HG03025 (cell line): ENCODE results near the gene NFIC.
"Not testable (repeated sequence)": the region's sequence is repeated elsewhere in the genome, so short reads cannot be mapped to it uniquely, and the experiment has no call there.

Source experiments
- ATAC-seq: cut with Tn5 transposase; IDR thresholded peaks from one replicate; pipeline ENCODE4 v1.9.1; 2021; ENCODE audit warnings: mild to moderate bottlenecking, moderate library complexity; ENCODE audit not compliant: unreplicated experiment, low FRiP score

Gene NFIC

DNA sequence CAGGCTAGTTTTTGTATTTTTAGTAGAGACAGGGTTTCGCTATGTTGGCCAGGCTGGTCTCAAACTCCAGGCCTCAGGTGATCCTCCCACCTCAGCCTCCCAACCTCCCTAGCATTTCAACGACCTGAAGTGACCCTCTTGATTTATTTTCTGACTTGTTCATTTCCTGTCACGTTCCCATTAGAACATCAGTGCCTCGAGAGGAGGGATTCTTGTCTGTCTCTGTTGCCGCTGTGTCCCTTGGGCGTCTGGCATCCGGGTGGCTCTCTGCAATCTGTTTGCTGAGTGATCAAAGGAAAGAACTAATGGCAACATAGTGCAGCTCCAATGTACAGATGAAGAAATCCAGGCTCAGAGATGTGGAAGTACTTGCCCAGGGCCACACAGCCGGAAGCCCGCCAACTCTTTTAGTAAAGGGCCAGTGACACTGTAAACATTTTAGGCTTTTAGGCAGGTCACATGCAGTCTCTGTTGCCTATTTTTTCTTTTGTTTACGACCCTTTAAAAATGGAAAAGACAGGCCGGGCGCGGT is 47.5 kb downstream of the NFIC start:
- no peak for ATAC-seq

DNA sequence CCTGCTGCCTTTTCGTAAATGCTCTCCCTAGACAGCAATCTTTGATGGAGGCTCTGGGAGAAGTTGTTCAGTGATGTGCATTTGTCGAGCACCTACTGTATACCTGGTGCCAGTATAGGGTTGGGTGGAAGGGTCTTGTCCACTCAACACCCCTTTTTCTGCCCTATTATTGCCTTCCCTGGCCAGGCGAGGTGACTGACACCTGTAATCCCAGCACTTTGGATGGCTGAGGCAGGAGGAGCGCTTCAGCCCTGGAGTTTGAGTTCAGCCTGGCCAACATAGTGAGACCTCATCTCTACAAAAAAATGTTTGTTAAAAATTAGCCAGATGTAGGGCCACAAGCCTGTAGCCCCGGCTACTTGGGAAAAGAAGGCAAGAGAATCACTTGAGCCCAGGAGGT is 49.3 kb downstream of the NFIC start:
- no peak for ATAC-seq

DNA sequence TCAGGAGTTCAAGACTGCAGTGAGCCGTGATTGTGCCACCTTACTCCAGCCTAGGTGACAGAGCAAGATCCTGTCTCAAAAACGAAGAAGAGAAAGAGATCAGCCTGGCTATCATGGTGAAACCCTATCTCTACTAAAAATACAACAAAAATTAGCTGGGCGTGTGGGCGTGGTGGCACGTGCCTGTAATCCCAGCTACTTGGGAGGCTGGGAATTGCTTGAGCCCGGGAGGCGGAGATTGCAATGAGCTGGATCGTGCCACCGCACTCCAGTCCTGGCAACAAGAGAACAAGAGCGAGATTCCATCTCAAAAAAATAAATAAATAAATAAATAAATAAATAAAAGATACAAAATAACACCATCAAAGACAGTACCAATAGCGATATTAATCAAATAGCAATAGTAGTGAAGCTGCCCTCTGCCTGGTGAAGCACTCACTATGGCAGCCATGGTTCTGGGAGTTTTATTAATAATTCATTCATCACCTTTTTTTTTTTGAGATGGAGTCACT is 53.9 kb downstream of the NFIC start:
- ATAC-seq: no peak

DNA sequence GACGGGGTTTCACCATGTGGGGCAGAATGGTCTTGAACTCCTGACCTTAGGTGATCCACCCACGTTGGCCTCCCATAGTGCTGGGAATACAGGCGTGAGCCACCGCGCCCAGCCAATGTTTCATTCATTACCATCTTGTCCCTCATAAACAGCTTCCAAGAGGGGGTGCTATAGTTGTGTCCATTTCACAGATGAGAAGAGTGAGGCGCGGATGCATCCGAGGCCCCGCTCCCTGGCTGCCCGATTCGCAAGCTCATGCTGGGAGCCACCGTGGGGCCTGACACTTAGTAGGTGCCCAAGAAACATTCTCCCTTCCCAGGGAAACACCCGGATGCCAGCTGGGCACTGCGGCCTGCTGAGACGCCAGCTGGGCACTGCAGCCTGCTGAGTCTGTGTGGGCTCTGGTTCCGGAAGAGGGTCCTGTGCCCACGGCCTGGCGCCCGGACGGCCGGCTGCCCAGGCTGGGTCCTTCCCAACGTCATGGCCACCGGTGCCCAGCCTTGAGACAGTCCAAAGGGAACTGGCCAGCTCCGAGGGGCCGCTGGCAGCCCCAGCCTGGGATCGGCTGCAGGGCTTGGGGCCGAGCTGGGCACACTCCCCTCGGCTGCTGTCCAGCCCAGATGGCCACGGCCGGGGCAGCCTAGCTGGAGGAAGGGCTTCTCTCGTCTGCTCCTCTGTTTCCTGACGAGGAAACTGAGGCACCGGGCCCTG is 54.7 kb downstream of the NFIC start:
- ATAC-seq: no peak

DNA sequence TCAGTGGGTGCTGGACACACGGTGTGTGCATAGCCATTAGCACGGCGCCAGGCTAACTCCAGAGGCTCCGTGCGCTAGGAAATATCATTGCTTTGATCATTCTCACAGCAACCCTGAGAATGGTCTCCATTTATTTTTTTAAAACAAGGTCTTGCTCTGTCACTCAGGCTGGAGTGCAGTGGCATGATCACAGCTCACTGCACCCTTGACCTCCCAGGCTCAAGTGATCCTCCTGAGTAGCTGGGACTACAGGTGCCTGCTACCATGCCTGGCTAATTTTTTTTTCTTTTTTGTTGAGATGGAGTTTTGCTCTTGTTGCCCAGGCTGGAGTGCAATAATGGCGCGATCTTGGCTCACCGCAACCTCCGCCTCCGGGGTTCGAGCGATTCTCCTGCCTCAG is 55.3 kb downstream of the NFIC start:
- ATAC-seq: not testable (repeated sequence)

DNA sequence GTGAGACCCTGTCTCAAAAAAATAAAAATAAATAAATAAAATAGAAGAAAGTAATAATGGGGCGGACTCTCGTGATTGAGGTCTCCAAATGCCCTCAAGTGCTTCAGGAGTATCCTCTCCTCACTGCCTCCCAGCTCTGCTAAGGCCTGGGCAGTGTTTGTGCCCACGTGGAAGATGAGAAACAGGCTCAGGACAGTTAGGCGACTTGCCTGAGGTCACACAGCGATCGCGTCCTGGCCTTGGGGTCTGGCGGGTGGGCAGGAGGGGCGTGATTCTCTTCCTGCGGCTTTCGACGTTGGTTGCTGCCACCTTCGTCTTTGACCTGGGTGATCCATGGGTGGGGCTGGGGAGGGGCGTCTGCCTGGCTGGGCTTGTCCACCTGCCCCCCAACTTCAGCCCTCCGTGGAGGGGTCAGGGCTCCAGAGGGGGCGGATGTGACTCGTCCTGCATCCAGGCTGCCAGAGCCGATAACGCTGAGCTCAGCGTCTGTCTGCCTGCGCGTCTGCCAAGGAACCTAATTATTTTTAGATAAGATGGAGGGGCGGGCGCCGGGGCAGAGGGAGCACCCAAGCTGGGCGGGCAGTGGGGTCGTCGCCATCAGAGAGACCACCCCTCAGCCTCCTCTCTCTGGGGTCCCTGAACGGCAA is 56.9 kb downstream of the NFIC start:
- ATAC-seq: no peak

DNA sequence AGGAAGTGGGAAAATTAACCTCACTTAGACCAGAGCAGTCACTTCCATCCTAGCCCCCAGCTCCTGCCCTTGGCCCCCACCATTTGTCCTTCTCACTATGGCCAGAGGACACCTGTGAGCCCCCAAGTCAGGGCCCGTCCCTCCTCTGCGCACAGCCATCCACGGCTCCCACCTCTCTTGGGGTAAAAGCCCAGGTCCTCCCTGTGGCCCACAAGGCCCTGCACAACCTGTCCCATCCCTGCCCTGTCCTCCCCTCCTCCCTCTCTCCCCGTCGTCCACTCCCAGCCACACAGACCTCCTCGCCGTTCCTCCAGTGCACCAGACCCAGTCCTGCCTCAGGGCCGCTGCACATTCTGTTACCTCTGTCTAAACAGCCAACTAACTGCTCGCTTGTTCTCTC is 60.0 kb downstream of the NFIC start:
- ATAC-seq: no peak

DNA sequence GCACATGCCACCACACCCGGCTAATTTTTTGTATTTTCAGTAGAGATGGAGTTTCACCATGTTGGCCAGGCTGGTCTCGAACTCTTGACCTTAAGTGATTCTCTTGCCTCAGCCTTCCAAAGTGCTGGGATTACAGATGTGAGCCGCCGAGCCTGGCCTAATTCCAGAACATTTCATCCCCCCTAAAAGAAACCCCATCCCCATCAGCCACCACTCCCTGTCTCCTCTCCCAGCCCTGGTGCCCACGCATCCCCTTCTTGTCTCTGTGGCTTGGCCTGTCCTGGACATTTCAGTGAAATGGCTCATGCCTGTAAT is 63.9 kb downstream of the NFIC start:
- not testable (repeated sequence) for ATAC-seq

DNA sequence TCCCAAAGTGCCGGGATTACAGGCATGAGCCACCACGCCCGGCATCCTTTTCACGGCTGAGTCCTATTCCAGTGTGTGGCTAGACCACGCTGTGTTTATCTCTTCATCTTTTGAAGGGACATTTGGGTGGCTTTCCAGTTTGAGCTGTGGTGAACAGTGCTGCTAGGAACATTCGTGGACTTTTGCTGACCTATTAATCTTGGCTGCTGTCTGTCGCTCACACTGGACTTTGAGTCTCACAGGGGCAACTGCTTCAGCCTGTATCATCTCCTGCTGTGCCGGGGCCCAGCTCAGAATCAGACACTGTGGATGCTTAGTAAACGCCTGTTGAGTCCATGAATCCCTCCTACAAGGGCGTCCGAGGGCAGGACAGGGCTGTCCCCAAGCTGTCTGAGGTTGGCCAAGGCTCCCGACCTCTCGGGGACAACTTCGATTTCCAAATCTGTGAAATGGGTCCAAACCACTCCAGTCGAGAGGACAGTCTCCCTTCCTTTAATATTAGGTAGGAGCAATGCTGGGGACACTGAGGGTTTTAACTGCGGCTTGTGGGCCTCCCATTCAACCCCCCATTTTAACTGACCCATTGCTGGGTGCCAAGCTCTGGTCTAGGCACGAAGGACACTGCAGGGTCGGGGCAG is 65.5 kb downstream of the NFIC start:
- ATAC-seq: no peak

DNA sequence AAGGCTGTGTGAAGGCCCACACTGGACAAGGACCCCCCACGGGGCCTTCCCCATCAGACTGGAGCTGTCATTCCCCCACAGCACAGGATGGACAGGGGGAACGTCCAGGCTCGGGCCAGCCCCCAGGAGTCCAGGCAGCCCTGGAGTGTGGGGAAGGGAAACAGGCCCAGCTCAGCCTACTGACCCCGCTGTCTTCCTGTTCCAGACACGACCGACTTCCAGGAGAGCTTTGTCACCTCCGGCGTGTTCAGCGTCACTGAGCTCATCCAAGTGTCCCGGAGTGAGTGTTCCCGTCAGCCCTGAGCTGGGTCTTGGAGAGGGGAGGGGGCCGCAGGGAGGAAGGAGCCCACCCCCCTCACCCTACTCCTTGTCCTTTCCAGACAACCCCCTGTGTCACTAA is 66.9 kb downstream of the NFIC start:
- ATAC-seq: no peak

DNA sequence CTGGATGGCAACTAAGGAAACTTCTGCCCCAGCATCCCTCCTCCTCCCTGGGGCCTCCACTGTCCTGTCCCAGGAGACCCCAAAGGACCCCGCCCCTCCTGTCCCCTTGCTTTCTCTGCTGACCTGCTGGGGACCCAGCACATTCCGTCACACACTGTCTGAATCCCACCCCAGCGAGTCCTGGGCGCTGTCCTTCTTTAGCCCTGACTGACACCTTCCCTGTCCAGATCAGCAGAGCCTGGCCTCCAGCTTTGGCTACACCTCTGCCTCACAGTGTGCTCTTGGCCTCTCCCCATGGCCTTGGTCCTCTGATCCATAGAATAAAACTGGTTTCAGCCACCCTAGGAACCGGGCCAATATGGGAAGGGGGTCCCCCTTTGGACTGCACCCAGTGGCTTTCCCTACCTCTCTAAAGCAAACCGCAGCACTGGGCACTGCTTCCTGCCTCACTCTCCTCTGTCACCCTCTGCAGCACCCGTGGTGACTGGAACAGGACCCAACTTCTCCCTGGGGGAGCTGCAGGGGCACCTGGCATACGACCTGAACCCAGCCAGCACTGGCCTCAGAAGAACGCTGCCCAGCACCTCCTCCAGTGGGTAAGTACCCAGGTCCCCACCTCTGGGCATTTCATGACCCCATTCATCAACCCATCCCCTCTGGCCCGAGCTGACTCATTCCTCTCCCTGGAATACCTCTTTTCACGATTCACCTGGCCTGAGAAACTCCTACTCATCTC is 67.6 kb downstream of the NFIC start:
- ATAC-seq: no peak

DNA sequence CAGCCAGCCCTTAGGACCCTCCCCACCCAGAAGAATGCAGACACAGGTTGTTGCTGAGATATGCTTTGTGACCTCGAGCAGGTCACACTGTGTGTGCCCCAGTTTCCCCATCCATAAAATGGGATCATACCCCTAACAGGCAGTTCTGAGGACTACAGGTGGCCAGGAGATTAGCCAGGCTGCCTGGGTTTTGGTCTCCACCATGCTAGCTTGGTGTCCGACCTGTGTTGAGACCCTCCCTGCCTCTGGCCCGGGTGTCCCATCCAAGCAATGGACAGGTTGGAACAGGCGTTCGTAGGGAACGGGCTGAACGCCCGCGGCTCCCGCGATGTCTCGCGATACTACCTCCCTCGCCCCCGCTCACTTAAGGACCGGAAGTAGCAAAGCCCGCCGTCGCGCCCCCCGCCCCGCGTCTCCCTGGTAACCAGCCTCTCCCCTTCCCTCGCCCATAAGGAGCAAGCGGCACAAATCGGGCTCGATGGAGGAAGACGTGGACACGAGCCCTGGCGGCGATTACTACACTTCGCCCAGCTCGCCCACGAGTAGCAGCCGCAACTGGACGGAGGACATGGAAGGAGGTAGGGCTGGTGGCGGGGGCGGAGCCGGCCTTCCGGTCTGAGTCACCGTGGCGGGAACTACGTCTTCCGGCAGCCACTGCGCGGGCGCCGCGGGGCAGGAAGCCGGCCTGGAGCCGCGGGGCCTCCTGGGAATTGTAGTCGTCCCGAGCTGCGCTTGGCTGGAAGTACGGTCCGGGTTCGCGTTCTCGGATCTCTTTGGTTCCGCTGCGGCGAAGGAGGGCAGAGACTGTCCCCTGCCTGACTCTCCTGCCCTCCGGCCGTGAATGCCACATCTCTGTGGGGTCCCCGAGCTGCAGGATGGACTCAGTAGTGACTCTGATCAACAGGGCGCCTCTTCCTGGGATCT is 68.5 kb downstream of the NFIC start:
- ATAC-seq: peak; percentile 80

DNA sequence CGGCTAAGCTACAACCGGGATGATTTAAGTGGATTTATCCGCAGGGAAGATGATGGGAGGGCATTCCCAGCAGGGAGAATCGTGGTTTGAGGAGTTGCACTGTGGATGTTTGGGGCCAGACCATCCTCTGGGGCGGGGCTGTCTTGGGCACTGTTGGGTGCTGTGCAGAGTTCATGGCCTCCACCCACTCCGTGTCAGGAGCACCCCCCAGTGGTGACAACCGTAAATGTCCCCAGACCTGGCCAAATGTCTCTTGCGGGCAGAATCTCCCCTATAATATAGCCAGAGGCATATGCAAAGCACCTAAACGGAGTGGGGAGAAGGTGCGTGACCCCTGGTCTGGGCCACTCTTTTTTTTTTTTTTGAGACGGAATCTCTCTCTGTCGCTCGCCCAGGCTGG is 73.7 kb downstream of the NFIC start:
- no peak for ATAC-seq

DNA sequence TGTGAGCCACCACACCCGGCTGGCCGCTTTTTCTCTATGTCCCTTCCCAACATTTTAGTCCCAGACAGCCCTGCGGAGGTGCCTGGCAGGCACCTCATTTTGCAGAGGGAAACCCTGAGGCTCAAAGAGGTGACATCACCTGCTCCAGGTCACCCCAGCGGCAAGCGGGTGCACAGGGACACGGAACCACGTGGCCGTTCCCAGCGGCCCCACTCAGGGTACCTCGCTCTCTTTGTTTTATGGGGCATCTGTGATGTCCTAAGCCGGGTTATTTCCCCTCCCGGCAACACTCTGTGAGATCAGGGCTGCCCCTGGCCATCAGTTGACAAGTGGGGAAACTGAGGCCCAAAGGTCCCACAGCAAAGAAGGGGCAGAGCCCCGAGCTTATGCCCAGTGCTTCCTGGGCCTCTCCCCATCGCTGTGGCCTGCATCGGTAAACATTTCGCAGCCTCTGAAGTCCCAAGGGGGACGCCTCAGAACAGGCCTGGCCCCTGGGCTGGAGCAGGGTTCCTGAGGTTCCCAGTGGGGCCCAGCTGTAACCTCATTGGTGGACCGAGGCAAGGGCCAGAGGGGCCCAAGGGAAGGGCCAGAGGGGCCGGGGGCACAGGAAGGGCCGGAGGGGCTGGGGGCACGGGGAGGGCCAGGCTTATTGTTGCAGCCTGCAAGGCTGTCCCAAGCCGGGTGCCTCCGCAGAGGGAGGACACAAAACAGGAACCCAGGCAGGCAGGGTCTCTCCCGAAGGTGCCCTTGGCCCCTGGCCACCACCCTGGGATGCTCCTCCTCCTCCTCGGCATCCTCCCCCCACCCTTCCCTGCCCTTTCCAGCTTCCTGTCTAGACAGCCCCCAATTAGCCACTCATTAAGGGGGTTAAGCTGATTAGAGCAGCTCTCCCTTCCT is 75.0 kb downstream of the NFIC start:
- ATAC-seq: no peak

DNA sequence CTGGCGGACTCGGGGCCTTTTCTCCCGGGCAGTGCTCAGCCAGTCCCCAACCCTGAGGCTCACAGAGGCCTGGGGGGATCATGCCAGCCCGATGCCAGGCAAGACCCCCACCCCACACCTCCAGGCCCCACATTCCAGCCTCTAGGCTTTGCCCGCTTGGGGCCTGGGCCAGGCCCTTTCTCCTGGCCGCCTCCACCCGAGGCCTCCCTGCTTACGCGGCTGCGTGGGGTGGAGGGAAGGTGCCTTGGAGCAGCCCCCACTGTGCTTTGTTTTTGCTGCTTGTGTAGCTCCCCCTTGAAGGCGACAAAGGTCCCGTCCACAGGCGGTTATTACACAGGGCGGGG is 75.6 kb downstream of the NFIC start:
- no peak for ATAC-seq

DNA sequence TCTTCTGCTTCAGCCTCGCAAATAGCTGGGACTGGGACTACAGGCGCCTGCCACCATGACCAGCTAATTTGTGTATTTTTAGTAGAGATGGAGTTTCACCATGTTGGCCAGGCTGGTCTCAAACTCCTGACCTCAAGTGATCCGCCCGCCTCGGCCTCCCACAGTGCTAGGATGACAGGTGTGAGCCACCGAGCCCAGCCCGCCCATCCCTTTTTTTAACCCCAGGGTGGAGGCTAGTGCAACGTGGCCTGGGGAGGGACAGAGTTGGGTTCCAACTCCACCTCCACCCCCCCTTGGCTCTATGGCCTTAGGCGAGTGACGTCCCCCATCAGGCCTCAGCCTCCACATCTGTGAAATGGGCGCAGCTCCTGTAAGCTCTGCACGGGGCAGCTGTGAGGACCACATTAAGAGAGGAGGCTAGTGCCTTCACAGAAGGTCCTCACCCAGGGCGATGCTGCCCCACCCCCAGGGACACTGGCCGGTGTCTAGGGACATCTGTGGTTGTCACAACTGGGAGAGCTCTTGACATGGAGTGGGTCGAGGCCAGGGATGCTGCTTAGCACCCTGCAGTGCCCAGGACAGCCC is 76.2 kb downstream of the NFIC start:
- ATAC-seq: no peak

DNA sequence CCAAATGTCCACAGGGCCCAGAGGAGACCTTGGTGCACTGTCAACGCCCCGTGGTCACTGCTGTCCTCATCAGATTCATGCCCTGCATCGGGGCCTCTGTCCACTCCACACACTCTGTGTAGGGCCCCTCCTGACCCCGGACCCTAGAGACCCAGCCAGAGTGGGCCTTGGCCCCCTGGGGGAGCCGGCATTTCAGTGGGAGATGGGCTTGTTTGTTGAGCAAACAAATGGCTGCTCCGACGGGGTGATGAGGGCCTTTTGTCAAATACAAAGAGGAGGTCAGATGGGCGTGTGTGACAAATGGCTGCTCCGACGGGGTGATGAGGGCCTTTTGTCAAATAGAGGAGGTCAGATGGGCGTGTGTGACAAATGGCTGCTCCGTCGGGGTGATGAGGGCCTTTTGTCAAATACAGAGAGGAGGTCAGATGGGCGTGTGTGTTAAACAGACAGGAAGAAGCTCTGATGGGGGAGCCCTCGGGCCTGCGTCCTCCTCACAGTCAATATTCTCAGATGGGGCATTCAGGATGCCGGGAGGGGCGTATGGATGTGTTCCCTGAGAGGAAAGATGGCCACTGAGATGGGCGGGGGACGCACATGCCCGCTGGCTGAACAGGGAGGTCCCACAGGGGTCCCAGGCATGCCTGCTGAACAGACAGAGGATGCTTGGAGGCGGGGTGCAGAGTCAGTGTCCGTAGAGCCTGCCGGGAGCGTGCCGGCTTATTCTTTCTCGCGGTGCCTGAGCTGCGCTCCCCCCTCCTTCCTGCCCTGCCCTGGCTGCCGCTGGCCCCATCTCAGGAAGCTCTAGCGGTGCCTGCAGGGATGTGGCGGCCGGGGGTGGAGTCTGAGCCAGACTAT is 77.7 kb downstream of the NFIC start:
- no peak for ATAC-seq

DNA sequence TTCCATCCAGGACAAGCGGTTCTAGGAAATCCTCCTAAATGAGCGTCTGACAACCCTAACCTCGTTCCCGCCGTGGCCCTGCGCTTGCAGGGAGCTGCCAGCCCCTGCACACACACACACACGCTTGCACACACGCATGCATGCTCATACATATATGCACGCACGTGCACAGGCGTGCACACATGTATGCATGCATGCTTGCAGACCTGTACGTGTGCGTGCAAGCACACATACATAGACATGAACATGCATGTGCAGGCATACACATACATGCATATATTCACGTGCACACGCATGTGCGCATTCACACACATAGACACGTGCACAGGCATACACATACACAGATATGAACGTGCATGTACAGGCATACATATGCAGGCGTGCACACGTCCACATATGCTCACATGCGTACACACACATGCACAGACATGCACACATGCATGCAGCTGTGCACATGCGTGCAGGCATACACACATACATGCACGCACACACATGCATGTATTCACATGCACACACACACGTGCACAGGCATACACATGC is 78.4 kb downstream of the NFIC start:
- ATAC-seq: no peak
